Stimulated activated memory B cell treated with anti-CD40 and anti-IgM and Interleukin-4, amounts not matched to agents 10 μg/mL and 1 μg/mL and 100 μg/mL, for 72 hours (primary cell): ENCODE results near the gene GUCD1.
"Not testable (repeated sequence)": the region's sequence is repeated elsewhere in the genome, so short reads cannot be mapped to it uniquely, and the experiment has no call there.

Experiments
- ATAC-seq: fragments of 150-1000 bp; cut with Tn5 transposase; 2 replicates; pipeline ENCODE4 v1.10.0; 2021
- H3K27ac Mint-ChIP-seq: one replicate; pipeline ENCODE4 v1.8.0; 2022; ENCODE audit warnings: mild to moderate bottlenecking, mixed read lengths
- H3K27me3 Mint-ChIP-seq: one replicate; pipeline ENCODE4 v1.8.0; 2022; ENCODE audit warnings: mixed read lengths
- H3K36me3 Mint-ChIP-seq: one replicate; pipeline ENCODE4 v1.8.0; 2022; ENCODE audit warnings: mixed read lengths
- H3K4me1 Mint-ChIP-seq: one replicate; pipeline ENCODE4 v1.8.0; 2022; ENCODE audit warnings: mixed read lengths
- H3K4me3 Mint-ChIP-seq: one replicate; pipeline ENCODE4 v1.8.0; 2022; ENCODE audit warnings: mild to moderate bottlenecking, moderate library complexity, mixed read lengths
- H3K9me3 Mint-ChIP-seq: one replicate; pipeline ENCODE4 v1.8.0; 2022; ENCODE audit warnings: mixed read lengths

GUCD1 gene

DNA sequence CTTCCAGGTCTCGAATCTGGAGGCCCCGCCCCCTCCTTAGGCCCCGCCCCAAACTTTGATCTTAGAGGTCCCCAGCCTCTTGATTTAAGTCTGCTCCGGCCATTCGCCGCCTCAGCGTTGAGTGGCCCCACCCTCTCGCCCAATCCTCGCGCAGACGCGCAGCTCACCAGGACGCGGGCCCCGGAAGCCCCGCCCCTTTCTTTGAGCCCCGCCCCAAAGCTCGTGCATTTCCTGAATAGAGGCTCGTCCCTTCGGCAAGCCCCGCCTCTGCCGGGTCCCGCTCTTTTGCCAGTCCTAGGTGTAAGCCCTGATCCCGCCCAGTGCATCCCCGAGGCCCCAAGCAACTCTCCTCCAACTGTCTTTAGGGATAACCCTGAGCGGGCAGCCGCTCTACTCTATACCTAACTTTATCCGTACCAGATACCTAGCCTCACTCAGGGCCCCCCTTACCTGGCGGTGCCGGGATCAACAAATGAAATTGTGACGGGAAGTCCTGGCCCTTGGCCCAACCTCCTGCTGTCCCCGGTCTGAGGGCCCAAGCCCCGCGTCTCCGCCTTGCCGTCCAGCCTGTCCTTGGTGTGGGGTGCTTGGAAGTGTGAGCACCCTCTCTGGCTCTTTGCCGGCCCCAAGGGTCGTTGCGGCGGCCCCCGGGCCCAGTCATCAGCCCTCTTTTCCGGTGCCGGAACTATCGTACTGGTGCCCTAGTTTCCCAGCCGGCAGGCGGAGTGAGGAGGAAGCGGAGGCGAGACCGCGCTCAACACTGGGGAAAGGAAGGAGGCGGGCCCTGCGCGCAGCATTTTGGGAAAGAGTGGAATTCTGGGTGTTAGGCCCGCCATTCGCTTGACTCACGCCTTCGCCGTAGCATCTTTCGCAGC is 464 bp upstream of the GUCD1 start, which contains the start of gene SNRPD3:
Gene SNRPD3 (plus strand): TSS at position 835 of the 875 bp plus-strand sequence. CDS start 1,676 bp downstream, outside the sequence.
- H3K27me3 Mint-ChIP-seq: no peaks in the 10 kb centered on the region
- peak within 1 kb of the TSS; percentile 97 for H3K4me3 Mint-ChIP-seq
- H3K4me1 Mint-ChIP-seq: peaks cover 72% of the 10 kb centered on the region
- peak within 1 kb of the TSS; percentile 91 for H3K27ac Mint-ChIP-seq
- H3K9me3 Mint-ChIP-seq: no peaks in the 10 kb centered on the region
- ATAC-seq: peak; percentile 92
- H3K36me3 Mint-ChIP-seq: peaks cover 28% of the 10 kb centered on the region

DNA sequence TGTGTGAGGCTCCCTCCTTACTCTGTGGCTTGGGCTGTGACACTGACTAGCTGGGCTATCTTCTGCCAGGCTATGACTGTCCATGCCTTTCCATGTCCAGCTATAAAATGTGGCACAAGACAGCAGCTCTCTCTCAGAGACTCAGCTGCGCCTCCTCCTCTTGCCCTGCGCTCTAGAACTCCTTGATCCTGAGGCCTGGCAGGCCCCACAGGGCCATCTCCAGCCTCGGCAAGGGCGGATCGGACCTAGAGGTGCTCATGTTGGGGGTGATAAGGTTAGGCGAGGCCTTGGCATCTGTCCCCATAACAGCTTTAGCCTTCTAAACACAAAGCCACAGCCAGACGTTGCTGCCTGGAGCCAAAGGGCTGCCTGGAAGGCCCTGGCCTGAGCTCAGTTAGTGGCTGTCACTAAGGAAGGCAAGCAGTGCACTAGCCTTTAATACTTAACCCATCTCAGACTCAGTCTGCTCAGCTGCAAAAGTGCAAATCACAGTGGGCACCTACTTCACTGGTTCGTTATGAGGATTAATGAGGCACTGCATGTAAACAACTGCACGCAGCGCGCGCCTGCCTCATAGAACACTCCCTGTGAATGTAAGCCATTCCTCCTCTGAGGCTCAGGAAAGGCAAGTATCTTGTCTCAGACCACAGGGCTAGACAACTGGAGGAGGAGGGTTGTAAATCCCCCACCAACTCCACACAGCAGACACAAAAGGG is 1.2 kb downstream of the GUCD1 start:
- H3K27ac Mint-ChIP-seq: peak overlapping the region; percentile 91
- no peaks in the 10 kb centered on the region for H3K9me3 Mint-ChIP-seq
- ATAC-seq: no peak
- peaks cover 77% of the 10 kb centered on the region for H3K4me1 Mint-ChIP-seq
- H3K27me3 Mint-ChIP-seq: no peaks in the 10 kb centered on the region
- H3K4me3 Mint-ChIP-seq: peak overlapping the region; percentile 97
- H3K36me3 Mint-ChIP-seq: peaks cover 29% of the 10 kb centered on the region

DNA sequence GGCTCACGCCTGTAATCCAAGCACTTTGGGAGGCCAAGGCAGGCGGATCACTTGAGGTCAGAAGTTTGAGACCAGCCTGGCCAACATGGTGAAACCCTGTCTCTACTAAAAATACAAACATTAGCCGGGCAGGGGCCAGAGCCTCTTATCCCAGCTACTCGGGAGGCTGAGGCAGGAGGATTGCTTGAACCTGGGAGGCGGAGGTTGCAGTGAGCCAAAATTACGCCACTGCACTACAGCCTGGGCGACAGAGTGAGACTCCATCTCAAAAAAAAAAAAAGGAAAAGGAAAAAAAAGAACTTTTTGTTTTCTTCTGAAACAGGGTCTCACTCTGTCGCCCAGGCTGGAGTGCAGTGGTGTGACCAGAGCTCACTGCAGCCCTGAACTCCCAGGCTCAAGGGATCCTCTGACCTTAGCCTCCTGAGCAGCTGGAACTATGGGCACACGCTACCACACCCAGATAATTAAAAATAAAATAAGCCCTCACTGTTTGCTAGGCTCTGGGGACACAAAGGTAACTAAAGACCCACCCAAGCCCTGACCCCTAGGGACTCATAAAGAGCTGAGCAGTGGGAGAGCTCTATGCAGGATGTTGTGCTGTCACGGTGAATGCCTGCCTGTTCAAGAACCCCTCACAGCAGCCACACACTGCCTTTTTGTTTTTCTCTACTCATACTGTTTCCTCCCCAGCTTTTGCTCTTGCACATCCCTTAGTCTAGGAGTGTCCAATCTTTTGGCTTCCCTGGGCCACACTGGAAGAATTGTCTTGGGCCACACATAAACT is 2.2 kb downstream of the GUCD1 start:
- peaks cover 77% of the 10 kb centered on the region for H3K4me1 Mint-ChIP-seq
- H3K9me3 Mint-ChIP-seq, H3K27me3 Mint-ChIP-seq: not testable (repeated sequence)
- peak overlapping the region; percentile 91 for H3K27ac Mint-ChIP-seq
- ATAC-seq: peak; percentile 40
- H3K4me3 Mint-ChIP-seq: peak overlapping the region; percentile 97
- H3K36me3 Mint-ChIP-seq: peaks cover 29% of the 10 kb centered on the region

GRCh38 chr22:24550902-24551435 is 4.0 kb downstream of the GUCD1 start:
- Mint-ChIP-seq H3K4me3 (no peak overlapping the region), H3K36me3 (peaks cover 41% of the 10 kb centered on the region), H3K27me3 (no peaks in the 10 kb centered on the region), H3K9me3 (no peaks in the 10 kb centered on the region), H3K4me1 (peaks cover 79% of the 10 kb centered on the region), H3K27ac (peak overlapping the region; percentile 82)
- ATAC-seq: no peak

- peaks cover 41% of the 10 kb centered on the region for H3K36me3 Mint-ChIP-seq
- ATAC-seq: no peak
- peaks cover 79% of the 10 kb centered on the region for H3K4me1 Mint-ChIP-seq
- H3K9me3 Mint-ChIP-seq: no peaks in the 10 kb centered on the region
- no peaks in the 10 kb centered on the region for H3K27me3 Mint-ChIP-seq
- peak overlapping the region; percentile 82 for H3K27ac Mint-ChIP-seq
- peak overlapping the region; percentile 19 for H3K4me3 Mint-ChIP-seq
Measured at GRCh38 chr22:24550028-24550901, 4.7 kb downstream of the GUCD1 start.

DNA sequence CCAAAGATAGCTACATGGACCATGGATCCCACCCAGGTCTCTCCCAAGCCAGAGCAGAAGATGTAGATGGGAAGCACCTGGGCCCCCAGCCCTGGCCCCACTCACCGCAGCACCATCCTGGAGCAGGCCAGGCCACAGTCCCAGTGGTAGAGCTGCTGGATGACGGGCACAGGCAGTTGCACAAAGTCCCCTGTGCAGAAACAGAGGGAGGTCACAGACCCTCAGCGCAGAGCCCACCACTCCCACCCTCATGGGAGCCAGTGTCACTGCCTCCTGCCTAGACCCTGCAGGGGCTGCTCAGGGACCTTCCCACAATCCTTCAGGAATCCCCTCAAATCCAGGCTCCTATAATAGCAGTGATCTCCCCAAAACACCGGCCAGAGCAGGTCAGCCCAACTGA is 6.1 kb downstream of the GUCD1 start:
- ATAC-seq: no peak
- H3K4me1 Mint-ChIP-seq: peaks cover 71% of the 10 kb centered on the region
- peaks cover 49% of the 10 kb centered on the region for H3K36me3 Mint-ChIP-seq
- H3K9me3 Mint-ChIP-seq: no peaks in the 10 kb centered on the region
- no peak overlapping the region for H3K4me3 Mint-ChIP-seq
- H3K27me3 Mint-ChIP-seq: no peaks in the 10 kb centered on the region
- peak overlapping the region; percentile 73 for H3K27ac Mint-ChIP-seq

- H3K4me3 Mint-ChIP-seq: no peak overlapping the region
- peaks cover 79% of the 10 kb centered on the region for H3K36me3 Mint-ChIP-seq
- no peaks in the 10 kb centered on the region for H3K27me3 Mint-ChIP-seq
- H3K9me3 Mint-ChIP-seq: no peaks in the 10 kb centered on the region
- peak overlapping the region; percentile 18 for H3K27ac Mint-ChIP-seq
- no peak for ATAC-seq
- H3K4me1 Mint-ChIP-seq: peaks cover 58% of the 10 kb centered on the region
Measured at GRCh38 chr22:24543679-24544243, 11.2 kb downstream of the GUCD1 start.

DNA sequence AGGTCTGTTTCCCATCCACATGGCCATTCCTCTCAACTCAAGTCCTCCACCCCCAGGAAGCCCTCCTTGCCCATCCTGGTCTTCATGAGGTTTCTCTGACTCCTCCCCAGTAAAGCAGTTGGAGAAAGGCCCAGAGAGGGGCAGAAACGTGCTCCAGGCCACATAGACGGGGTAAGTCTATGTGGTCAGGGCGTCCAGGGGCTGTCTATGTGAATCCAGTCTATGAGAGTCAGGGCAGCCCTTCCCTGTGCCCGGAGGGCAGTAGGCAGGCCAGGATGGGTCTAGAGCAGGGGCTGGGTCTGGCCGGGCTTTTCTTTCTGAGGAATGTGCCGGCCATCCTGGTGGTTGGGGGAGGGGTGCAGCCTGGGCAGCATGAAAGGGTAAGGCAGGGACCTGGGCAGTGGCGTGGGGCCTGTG is 11.7 kb downstream of the GUCD1 start:
- Mint-ChIP-seq H3K9me3 (no peaks in the 10 kb centered on the region), H3K27ac (peak overlapping the region; percentile 18), H3K27me3 (no peaks in the 10 kb centered on the region), H3K36me3 (peaks cover 73% of the 10 kb centered on the region), H3K4me3 (no peak overlapping the region), H3K4me1 (peaks cover 52% of the 10 kb centered on the region)
- ATAC-seq: no peak

- peaks cover 71% of the 10 kb centered on the region for H3K36me3 Mint-ChIP-seq
- peaks cover 47% of the 10 kb centered on the region for H3K4me1 Mint-ChIP-seq
- H3K4me3 Mint-ChIP-seq: no peak overlapping the region
- ATAC-seq: no peak
- H3K9me3 Mint-ChIP-seq: no peaks in the 10 kb centered on the region
- no peaks in the 10 kb centered on the region for H3K27me3 Mint-ChIP-seq
- H3K27ac Mint-ChIP-seq: peak overlapping the region; percentile 18
Measured at GRCh38 chr22:24542641-24543040, 12.3 kb downstream of the GUCD1 start.

- Mint-ChIP-seq H3K27ac (peak overlapping the region; percentile 18), H3K9me3 (no peaks in the 10 kb centered on the region), H3K4me1 (peaks cover 39% of the 10 kb centered on the region), H3K36me3 (peaks cover 66% of the 10 kb centered on the region), H3K27me3 (no peaks in the 10 kb centered on the region), H3K4me3 (no peak overlapping the region)
- no peak for ATAC-seq
Measured at GRCh38 chr22:24541681-24542515, 13.0 kb downstream of the GUCD1 start.

DNA sequence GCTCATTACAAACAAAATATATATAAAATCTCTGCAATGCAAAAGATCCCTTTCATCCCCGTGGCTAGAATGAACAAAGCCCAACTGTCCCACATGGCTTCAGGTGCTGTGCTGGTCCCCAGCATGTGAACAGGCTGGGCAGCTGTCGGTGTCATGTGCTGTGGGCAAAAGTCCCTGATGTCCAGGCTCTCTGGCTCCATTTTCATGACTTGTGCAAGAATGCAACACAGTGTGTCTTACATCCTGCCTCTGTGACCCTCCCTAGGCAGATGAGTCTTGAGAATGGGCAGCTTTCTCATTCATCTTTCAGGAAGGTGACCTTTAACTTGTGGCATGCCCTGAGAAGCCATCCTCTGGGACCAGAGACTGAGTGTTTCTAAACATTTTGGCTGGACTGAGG is 14.5 kb downstream of the GUCD1 start:
- H3K27ac Mint-ChIP-seq: no peak overlapping the region
- no peaks in the 10 kb centered on the region for H3K9me3 Mint-ChIP-seq
- no peaks in the 10 kb centered on the region for H3K27me3 Mint-ChIP-seq
- no peak for ATAC-seq
- H3K36me3 Mint-ChIP-seq: peaks cover 57% of the 10 kb centered on the region
- H3K4me1 Mint-ChIP-seq: peaks cover 35% of the 10 kb centered on the region
- no peak overlapping the region for H3K4me3 Mint-ChIP-seq

DNA sequence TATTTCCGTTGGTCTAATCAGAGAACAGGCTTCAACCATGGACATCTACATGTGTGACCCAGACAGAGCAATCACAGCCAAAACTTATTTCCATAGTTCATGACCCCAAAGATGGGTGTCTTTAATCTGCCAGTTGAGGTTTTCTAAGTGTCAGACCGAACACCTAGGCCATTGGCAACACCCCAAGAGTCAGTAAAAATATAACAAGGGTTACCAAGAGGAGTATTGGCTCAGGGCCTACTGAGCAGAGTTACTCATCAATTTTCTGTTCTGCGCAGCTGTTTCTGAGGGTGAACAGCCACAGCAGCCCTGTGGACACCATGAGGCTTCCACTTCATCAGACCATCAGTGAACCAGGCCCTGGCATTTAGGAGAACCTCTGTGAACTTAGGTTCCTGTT is 18.8 kb downstream of the GUCD1 start:
- Mint-ChIP-seq H3K27me3 (no peaks in the 10 kb centered on the region), H3K4me3 (no peak overlapping the region), H3K4me1 (peaks cover 12% of the 10 kb centered on the region), H3K9me3 (no peaks in the 10 kb centered on the region), H3K27ac (no peak overlapping the region), H3K36me3 (peaks cover 22% of the 10 kb centered on the region)
- no peak for ATAC-seq

- Mint-ChIP-seq H3K9me3 (no peaks in the 10 kb centered on the region), H3K4me3 (no peak overlapping the region), H3K4me1 (peaks cover 7% of the 10 kb centered on the region), H3K27me3 (no peaks in the 10 kb centered on the region), H3K27ac (no peak overlapping the region), H3K36me3 (peaks cover 17% of the 10 kb centered on the region)
- ATAC-seq: no peak
Measured at GRCh38 chr22:24535348-24535747, 19.6 kb downstream of the GUCD1 start.
